WTC11 (cell line): ENCODE measurements around the gene ISCU. TPM values are rescaled to one million over a fixed set of nuclear protein-coding genes. Genes with fewer than 3 reads are reported as not detected.

Source experiments
- ATAC-seq: fragments of 200-7000 bp; cut with Tn5 transposase; 2 replicates; pipeline ENCODE4 v1.10.0; 2021; ENCODE audit warnings: mild to moderate bottlenecking, moderate library complexity
- CTCF ChIA-PET: fragments of 300-600 bp; sonication (Branson Sonifier 250); formaldehyde crosslinking; loops from one replicate; lab custom pipeline; 2021; ENCODE audit warnings: antibody characterized with exemption; lab: Charles Lee
- POLR2A ChIA-PET: fragments of 350-600 bp; sonication (Branson Sonifier 250); formaldehyde crosslinking; loops from one replicate; lab custom pipeline; 2021; ENCODE audit warnings: antibody characterized with exemption; lab: Charles Lee
- DNase-seq: peaks from one replicate; pipeline ENCODE4 v3.0.0; 2021; ENCODE audit warnings: low spot score
- H3K27ac Mint-ChIP-seq: 2 replicates; pipeline ENCODE4 v1.8.0; 2021; ENCODE audit warnings: mixed read lengths
- H3K27me3 Mint-ChIP-seq: 2 replicates; pipeline ENCODE4 v1.8.0; 2021; ENCODE audit warnings: low read depth, mild to moderate bottlenecking, moderate library complexity, mixed read lengths
- H3K36me3 Mint-ChIP-seq: 2 replicates; pipeline ENCODE4 v1.8.0; 2021; ENCODE audit warnings: mixed read lengths
- H3K4me1 Mint-ChIP-seq: 2 replicates; pipeline ENCODE4 v1.8.0; 2022; ENCODE audit warnings: mixed read lengths
- H3K4me3 Mint-ChIP-seq: 2 replicates; pipeline ENCODE4 v1.8.0; 2021; ENCODE audit warnings: mild to moderate bottlenecking, moderate library complexity, mixed read lengths
- H3K9me3 Mint-ChIP-seq: 2 replicates; pipeline ENCODE4 v1.8.0; 2021; ENCODE audit warnings: mixed read lengths
- ARID4B ChIP-seq: sonication (generic); formaldehyde crosslinking; IDR thresholded peaks from 2 replicates; pipeline ENCODE4 v1.8.0; 2023; ENCODE audit warnings: missing genetic modification reagents, mild to moderate bottlenecking, borderline replicate concordance
- ATF1 ChIP-seq: sonication (generic); formaldehyde crosslinking; IDR thresholded peaks from 2 replicates; pipeline ENCODE4 v1.8.1; 2023; ENCODE audit warnings: mild to moderate bottlenecking, moderate library complexity, missing genetic modification reagents
- ATF3 ChIP-seq: sonication (generic); formaldehyde crosslinking; conservative IDR thresholded peaks from 2 replicates; pipeline ENCODE4 v1.8.1; 2022; ENCODE audit warnings: mild to moderate bottlenecking, missing genetic modification reagents
- CDX4 ChIP-seq: fragments of 250-450 bp; sonication (Bioruptor Pico); IDR thresholded peaks from 2 replicates; pipeline ENCODE4 v1.9.0; 2021; ENCODE audit warnings: moderate library complexity, mild to moderate bottlenecking, inconsistent platforms, borderline replicate concordance
- CTCF ChIP-seq: fragments of 200-600 bp; IDR thresholded peaks from 2 replicates; pipeline ENCODE4 v1.8.0; 2022; ENCODE audit warnings: antibody characterized with exemption
- E2F4 ChIP-seq: sonication (generic); formaldehyde crosslinking; IDR thresholded peaks from 2 replicates; pipeline ENCODE4 v1.8.1; 2022; ENCODE audit warnings: low read depth, mild to moderate bottlenecking, moderate library complexity, missing genetic modification reagents, borderline replicate concordance
- FOXJ3 ChIP-seq: sonication (generic); formaldehyde crosslinking; IDR thresholded peaks from 2 replicates; pipeline ENCODE4 v1.9.0; 2021; ENCODE audit warnings: missing genetic modification reagents, mild to moderate bottlenecking, borderline replicate concordance
- FOXP1 ChIP-seq: sonication (generic); formaldehyde crosslinking; IDR thresholded peaks from 2 replicates; pipeline ENCODE4 v1.8.0; 2022; ENCODE audit warnings: missing genetic modification reagents, mild to moderate bottlenecking, moderate library complexity, borderline replicate concordance
- GTF2I ChIP-seq: fragments of 250-450 bp; sonication (Bioruptor Pico); conservative IDR thresholded peaks from 2 replicates; pipeline ENCODE4 v1.4.0; 2021; ENCODE audit warnings: mild to moderate bottlenecking
- JAZF1 ChIP-seq: fragments of 250-450 bp; sonication (Bioruptor Pico); IDR thresholded peaks from 2 replicates; pipeline ENCODE4 v1.9.0; 2021; ENCODE audit warnings: moderate library complexity, mild to moderate bottlenecking, inconsistent platforms
- MLX ChIP-seq: sonication (generic); formaldehyde crosslinking; IDR thresholded peaks from 2 replicates; pipeline ENCODE4 v1.8.1; 2023; ENCODE audit warnings: mild to moderate bottlenecking, missing genetic modification reagents, moderate library complexity
- NFYB ChIP-seq: sonication (generic); formaldehyde crosslinking; conservative IDR thresholded peaks from 2 replicates; pipeline ENCODE4 v1.8.0; 2022; ENCODE audit warnings: low read depth, missing genetic modification reagents
- NR1H2 ChIP-seq: sonication (generic); formaldehyde crosslinking; IDR thresholded peaks from 2 replicates; pipeline ENCODE4 v1.9.0; 2021; ENCODE audit warnings: mild to moderate bottlenecking, moderate library complexity, missing genetic modification reagents
- PRDM15 ChIP-seq: sonication (generic); formaldehyde crosslinking; IDR thresholded peaks from 2 replicates; pipeline ENCODE4 v1.8.0; 2022; ENCODE audit warnings: missing genetic modification reagents
- SMAD4 ChIP-seq: sonication (generic); formaldehyde crosslinking; IDR thresholded peaks from 2 replicates; pipeline ENCODE4 v1.8.0; 2022; ENCODE audit warnings: mild to moderate bottlenecking, missing genetic modification reagents
- TEAD1 ChIP-seq: sonication (generic); formaldehyde crosslinking; IDR thresholded peaks from 2 replicates; pipeline ENCODE4 v1.8.0; 2022; ENCODE audit warnings: mild to moderate bottlenecking, missing genetic modification reagents
- TEAD4 ChIP-seq: sonication (generic); formaldehyde crosslinking; IDR thresholded peaks from 2 replicates; pipeline ENCODE4 v1.8.0; 2022; ENCODE audit warnings: mild to moderate bottlenecking, missing genetic modification reagents
- TP53 ChIP-seq: sonication (generic); formaldehyde crosslinking; IDR thresholded peaks from 2 replicates; pipeline ENCODE4 v1.8.1; 2023; ENCODE audit warnings: mild to moderate bottlenecking, missing genetic modification reagents
- ZNF121 ChIP-seq: sonication (generic); formaldehyde crosslinking; IDR thresholded peaks from 2 replicates; pipeline ENCODE4 v1.8.0; 2023; ENCODE audit warnings: missing genetic modification reagents
- ZNF138 ChIP-seq: sonication (generic); formaldehyde crosslinking; conservative IDR thresholded peaks from 2 replicates; pipeline ENCODE4 v1.8.1; 2022; ENCODE audit warnings: mild to moderate bottlenecking, moderate library complexity, missing genetic modification reagents
- ZNF232 ChIP-seq: sonication (generic); formaldehyde crosslinking; IDR thresholded peaks from 2 replicates; pipeline ENCODE4 v1.8.0; 2022; ENCODE audit warnings: mild to moderate bottlenecking, missing genetic modification reagents
- ZNF671 ChIP-seq: fragments of 250-450 bp; sonication (Bioruptor Pico); IDR thresholded peaks from 2 replicates; pipeline ENCODE4 v1.8.0; 2021; ENCODE audit warnings: mild to moderate bottlenecking
- ZSCAN18 ChIP-seq: fragments of 250-450 bp; sonication (Bioruptor Pico); IDR thresholded peaks from 2 replicates; pipeline ENCODE4 v2.1.2; 2022; ENCODE audit warnings: mild to moderate bottlenecking, moderate library complexity
- total RNA-seq: library from RNA; stranded (reverse); gene quantifications from 3 replicates; pipeline ENCODE4 v1.2.3, GENCODE V29; 2021

ISCU gene
- total RNA-seq, 1 experiment from 2014 or later, result 85.9 TPM

- no peak for TF ChIP-seq NFYB (CRISPR knock-in tag)
- TF ChIP-seq CDX4 (CRISPR knock-in tag), result no peak
- no peak for TF ChIP-seq ZNF138 (CRISPR knock-in tag)
- no peak for TF ChIP-seq TP53 (CRISPR knock-in tag)
- no peak for TF ChIP-seq PRDM15 (CRISPR knock-in tag)
- TF ChIP-seq JAZF1 (CRISPR knock-in tag), result no peak
Observed at GRCh38 chr12:108525681-108526080, 36.7 kb upstream of the ISCU start (continued).

- ATAC-seq (no peak), DNase-seq (no peak)
- peaks cover 93% of the 10 kb centered on the region for H3K36me3 Mint-ChIP-seq
- no peaks in the 10 kb centered on the region for H3K4me1 Mint-ChIP-seq
- CTCF ChIA-PET, result no interaction called here
- POLR2A ChIA-PET, result interaction anchor here (0.6 kb wide), 1 partner anchor 15 kb away, joined by 11 read pairs; no protein-coding TSS in a partner anchor
- no peaks in the 10 kb centered on the region for H3K9me3 Mint-ChIP-seq
- no peak overlapping the region for H3K27ac Mint-ChIP-seq
- no peak overlapping the region for H3K4me3 Mint-ChIP-seq
- no peaks in the 10 kb centered on the region for H3K27me3 Mint-ChIP-seq
- TF ChIP-seq CTCF (no peak), ZNF232 (CRISPR knock-in tag) (no peak), E2F4 (CRISPR knock-in tag) (no peak), GTF2I (CRISPR knock-in tag) (no peak), ZNF671 (CRISPR knock-in tag) (no peak), ATF3 (CRISPR knock-in tag) (no peak), TEAD1 (CRISPR knock-in tag) (no peak), FOXP1 (CRISPR knock-in tag) (no peak), MLX (CRISPR knock-in tag) (no peak), ZNF121 (CRISPR knock-in tag) (no peak), ATF1 (CRISPR knock-in tag) (no peak), ARID4B (CRISPR knock-in tag) (no peak), ZSCAN18 (CRISPR knock-in tag) (no peak), TEAD4 (CRISPR knock-in tag) (no peak), FOXJ3 (CRISPR knock-in tag) (no peak), SMAD4 (CRISPR knock-in tag) (no peak), NR1H2 (CRISPR knock-in tag) (no peak)
Observed at GRCh38 chr12:108526482-108527165, 35.8 kb upstream of the ISCU start.
